GM19099 (cell line): ENCODE data around the gene GABRB3.

Source experiments
- POLR2A ChIP-seq: IDR thresholded peaks from 3 replicates; pipeline ENCODE4 v1.6.1; 2011; ENCODE audit warnings: low read depth; ENCODE audit not compliant: insufficient read length; ENCODE audit errors: extremely low read depth

The GABRB3 gene

GRCh38 chr15:26571346-26571745 is 201.5 kb downstream of the GABRB3 start:
- no peak for TF ChIP-seq POLR2A

GRCh38 chr15:26565542-26565941 is 207.3 kb downstream of the GABRB3 start:
- no peak for TF ChIP-seq POLR2A

- TF ChIP-seq POLR2A = no peak
Measured at GRCh38 chr15:26564361-26564760, 208.5 kb downstream of the GABRB3 start.

- no peak for TF ChIP-seq POLR2A
Measured at GRCh38 chr15:26562336-26562735, 210.5 kb downstream of the GABRB3 start.

GRCh38 chr15:26561896-26562295 is 211.0 kb downstream of the GABRB3 start:
- no peak for TF ChIP-seq POLR2A

GRCh38 chr15:26561130-26561529 is 211.7 kb downstream of the GABRB3 start:
- TF ChIP-seq POLR2A = no peak

GRCh38 chr15:26555898-26556297 is 217.0 kb downstream of the GABRB3 start:
- no peak for TF ChIP-seq POLR2A

- no peak for TF ChIP-seq POLR2A
Measured at GRCh38 chr15:26551473-26551872, 221.4 kb downstream of the GABRB3 start.

- no peak for TF ChIP-seq POLR2A
Measured at GRCh38 chr15:26550880-26551279, 222.0 kb downstream of the GABRB3 start.

GRCh38 chr15:26537663-26538062 is 235.2 kb downstream of the GABRB3 start:
- no peak for TF ChIP-seq POLR2A

- TF ChIP-seq POLR2A = no peak
Measured at GRCh38 chr15:26531489-26531888, 241.4 kb downstream of the GABRB3 start.

GRCh38 chr15:26525096-26525495 is 247.8 kb downstream of the GABRB3 start:
- no peak for TF ChIP-seq POLR2A

GRCh38 chr15:26521691-26522198 is 251.1 kb downstream of the GABRB3 start:
- no peak for TF ChIP-seq POLR2A

- no peak for TF ChIP-seq POLR2A
Measured at GRCh38 chr15:26521130-26521529, 251.7 kb downstream of the GABRB3 start.

- no peak for TF ChIP-seq POLR2A
Measured at GRCh38 chr15:26518885-26519284, 254.0 kb downstream of the GABRB3 start.

- no peak for TF ChIP-seq POLR2A
Measured at GRCh38 chr15:26516102-26516980, 256.5 kb downstream of the GABRB3 start.
